Liver (tissue), 9 donors: Measurements from ENCODE around the gene RASSF8. TPM values are rescaled to one million over a fixed set of nuclear protein-coding genes. Genes with fewer than 3 reads are reported as not detected.

Experiments used
- DNase-seq: peaks from one replicate; pipeline ENCODE4 v3.0.0-alpha.2; 2017; ENCODE audit warnings: low spot score
- H3K27ac ChIP-seq, 2 donors: one replicate each; pipeline ENCODE4 v1.7.0; 2013; ENCODE audit warnings: inconsistent platforms in 2 of 2, low read length in 2 of 2, control low read depth in 1 of 2, low read depth in 1 of 2, mild to moderate bottlenecking in 1 of 2
- H3K27me3 ChIP-seq, 4 donors: one replicate each; pipeline versions ENCODE4 v1.6.1 to v1.7.0; 2013; ENCODE audit warnings: low read length in 3 of 4, inconsistent platforms in 1 of 4, mild to moderate bottlenecking in 1 of 4, moderate library complexity in 1 of 4; ENCODE audit not compliant: control insufficient read depth in 4 of 4, insufficient read depth in 4 of 4
- H3K36me3 ChIP-seq, 4 donors: one replicate each; pipeline versions ENCODE4 v1.6.1 to v1.7.0; 2013; ENCODE audit warnings: low read length in 3 of 4, mild to moderate bottlenecking in 3 of 4, low read depth in 1 of 4, moderate library complexity in 1 of 4; ENCODE audit not compliant: control insufficient read depth in 4 of 4, insufficient read depth in 3 of 4
- H3K4me1 ChIP-seq, 4 donors: one replicate each; pipeline versions ENCODE4 v1.6.1 to v1.7.0; 2013; ENCODE audit warnings: low read length in 3 of 4, mild to moderate bottlenecking in 3 of 4, moderate library complexity in 1 of 4; ENCODE audit not compliant: control insufficient read depth in 4 of 4, insufficient read depth in 4 of 4
- H3K4me3 ChIP-seq, 3 donors: one replicate each; pipeline versions ENCODE4 v1.6.1 to v1.7.0; 2013; ENCODE audit warnings: low read length in 3 of 3, control low read depth in 1 of 3, low read depth in 1 of 3, mild to moderate bottlenecking in 1 of 3
- H3K9ac ChIP-seq, 2 donors: one replicate each; pipeline ENCODE4 v1.7.0; 2013; ENCODE audit warnings: low read length in 2 of 2, mild to moderate bottlenecking in 2 of 2, moderate library complexity in 2 of 2, control low read depth in 1 of 2, low read depth in 1 of 2
- H3K9me3 ChIP-seq, 4 donors: one replicate each; pipeline versions ENCODE4 v1.6.1 to v1.7.0; 2013; ENCODE audit warnings: low read length in 3 of 4; ENCODE audit not compliant: control insufficient read depth in 4 of 4
- CTCF ChIP-seq: fragments of 150-350 bp; IDR thresholded peaks from 2 replicates; pipeline ENCODE4 v1.5.1; 2017; ENCODE audit warnings: improper control_type of control experiment, low read depth, low read length; ENCODE audit not compliant: missing input control
- FOXA2 ChIP-seq: IDR thresholded peaks from 2 replicates; pipeline ENCODE4 v1.6.1; 2016; ENCODE audit warnings: antibody characterized with exemption
- GABPA ChIP-seq, 2 donors: IDR thresholded peaks in 1 of 2; conservative IDR thresholded peaks in 1 of 2; 2 replicates each; pipeline ENCODE4 v1.6.1; 2016; ENCODE audit warnings: antibody characterized with exemption in 2 of 2, mild to moderate bottlenecking in 1 of 2, moderate library complexity in 1 of 2
- HNF4G ChIP-seq: IDR thresholded peaks from 2 replicates; pipeline ENCODE4 v1.6.1; 2016; ENCODE audit warnings: antibody characterized with exemption
- JUND ChIP-seq, 2 donors: IDR thresholded peaks; 2 replicates each; pipeline ENCODE4 v1.6.1; 2016; ENCODE audit warnings: antibody characterized with exemption in 2 of 2
- NR2F2 ChIP-seq: IDR thresholded peaks from 2 replicates; pipeline ENCODE4 v1.6.1; 2016; ENCODE audit warnings: antibody characterized with exemption
- RXRA ChIP-seq, 2 donors: IDR thresholded peaks; 2 replicates each; pipeline ENCODE4 v1.6.1; 2017 to 2018; ENCODE audit warnings: antibody characterized with exemption in 2 of 2, mild to moderate bottlenecking in 1 of 2
- SP1 ChIP-seq: IDR thresholded peaks from 2 replicates; pipeline ENCODE4 v1.6.1; 2018; ENCODE audit warnings: antibody characterized with exemption, mild to moderate bottlenecking
- TAF1 ChIP-seq: conservative IDR thresholded peaks from 2 replicates; pipeline ENCODE4 v1.6.1; 2016; ENCODE audit warnings: antibody characterized with exemption, mild to moderate bottlenecking
- YY1 ChIP-seq: IDR thresholded peaks from 2 replicates; pipeline ENCODE4 v1.6.1; 2016; ENCODE audit warnings: antibody characterized with exemption, mild to moderate bottlenecking
- WGBS: extraction: QIAGEN DNeasy Blood & Tissue Kit; methylation state at CpG from one replicate; pipeline ENCODE4 v1.1.7; 2013; 5-methylcytosine and 5-hydroxymethylcytosine counted together
- polyA plus RNA-seq, 2 donors: library from polyadenylated mRNA; stranded (reverse) in 1 of 2; unstranded in 1 of 2; fragments of 200-250 nt in 1 of 2; fragments of >200 nt in 1 of 2; fragmentation: Nextera tagmentation in 1 of 2; extraction: Ambion mirVana in 1 of 2; gene quantifications; one replicate each; pipeline versions ENCODE4 v1.2.1 to v1.2.3, GENCODE V29; 2013 to 2015
- total RNA-seq, 2 donors: library from RNA; depleted of rRNA; stranded (reverse); fragments of >200 nt; gene quantifications; one replicate each; pipeline ENCODE4 v1.2.3, GENCODE V29; 2014
- TF ChIP-seq, protein P1 (sequence below): IDR thresholded peaks from 2 replicates; pipeline ENCODE4 v1.6.1; 2016; ENCODE audit warnings: antibody characterized with exemption
- donor health status: healthy.
- donor health status: healthy.
- donor health status: healthy.
- donor health status: healthy.
- donor health status: healthy.

RASSF8 gene
- total and polyA plus RNA-seq, 4 donors: 1.7 to 9.4 (median 3.3) TPM

DNA sequence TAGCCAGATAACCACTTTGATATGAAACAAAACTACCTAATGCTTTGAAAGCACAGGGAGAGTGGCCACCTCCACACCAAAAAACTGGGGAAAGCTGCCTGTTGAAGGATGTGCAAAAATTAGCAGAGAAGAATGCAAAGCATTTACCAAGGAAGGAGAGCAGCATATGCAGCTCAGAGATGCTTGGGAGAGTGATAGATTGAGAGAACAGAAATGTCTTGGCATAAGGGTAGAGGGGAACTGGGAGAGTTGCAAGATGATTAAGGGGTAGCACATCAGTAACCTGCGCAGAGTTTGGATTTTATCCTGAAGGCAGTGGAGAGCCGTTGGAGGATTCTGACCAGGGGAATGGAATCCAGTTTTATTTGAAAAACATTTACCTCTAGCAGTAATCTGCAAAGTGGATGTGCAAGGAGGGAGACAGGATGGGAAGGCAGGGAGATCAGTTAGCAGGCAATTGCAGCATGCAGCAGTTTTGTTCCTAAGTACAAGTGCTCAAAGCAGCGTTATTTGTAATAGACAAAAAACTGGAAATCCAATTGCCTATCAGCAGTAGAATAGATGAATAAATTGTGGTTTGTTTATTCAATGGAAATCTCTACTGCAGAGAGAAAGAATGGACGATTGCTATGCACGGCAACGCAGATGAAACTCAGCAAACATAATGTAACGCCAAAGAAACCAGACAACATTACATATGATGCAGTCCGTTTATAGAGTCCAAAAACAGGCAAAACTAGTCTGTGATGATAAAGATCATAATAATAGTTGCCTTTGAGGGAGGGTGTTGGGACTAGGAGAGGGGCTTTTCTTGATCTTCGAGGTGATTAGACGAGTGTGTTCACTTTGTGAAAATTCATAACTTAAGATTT lies 84.9 kb downstream of the RASSF8 start:
- no peaks in the 10 kb centered on the region for H3K27me3 ChIP-seq
- no peak overlapping the region for H3K4me3 ChIP-seq
- no peak for TF ChIP-seq YY1
- no peak for TF ChIP-seq NR2F2
- H3K9ac ChIP-seq: no peak overlapping the region
- WGBS: 76% methylated on average over 10 of the region's 10 CpGs
- H3K27ac ChIP-seq: no peak overlapping the region
- H3K36me3 ChIP-seq: no peaks in the 10 kb centered on the region
- DNase-seq: no peak
- H3K9me3 ChIP-seq: no peaks in the 10 kb centered on the region
- H3K4me1 ChIP-seq: no peaks in the 10 kb centered on the region

DNA sequence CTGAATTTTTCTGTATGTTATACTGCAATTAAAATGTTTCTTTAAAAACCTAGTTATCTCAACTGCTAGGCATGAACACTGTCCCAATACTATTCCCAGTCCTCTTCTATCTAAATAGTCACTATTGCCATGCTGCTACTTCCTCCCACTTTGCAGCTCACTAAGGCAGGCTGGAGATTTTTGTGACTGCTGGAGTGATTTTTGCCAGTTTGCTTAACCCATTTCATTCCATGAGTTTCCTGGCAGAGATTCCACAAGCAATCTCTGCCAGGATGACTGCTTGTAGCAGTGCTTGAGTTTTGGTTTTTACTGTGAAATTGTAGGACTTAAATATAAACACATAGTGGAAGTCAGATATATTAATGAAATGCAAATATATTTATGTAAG lies 85.5 kb downstream of the RASSF8 start:
- H3K27ac ChIP-seq: no peak overlapping the region
- H3K9ac ChIP-seq: no peak overlapping the region
- TF ChIP-seq RXRA (IDR thresholded peaks at IDR 0.05): no peak
- no peak for TF ChIP-seq YY1
- TF ChIP-seq SP1: no peak
- TF ChIP-seq, protein P1, sequence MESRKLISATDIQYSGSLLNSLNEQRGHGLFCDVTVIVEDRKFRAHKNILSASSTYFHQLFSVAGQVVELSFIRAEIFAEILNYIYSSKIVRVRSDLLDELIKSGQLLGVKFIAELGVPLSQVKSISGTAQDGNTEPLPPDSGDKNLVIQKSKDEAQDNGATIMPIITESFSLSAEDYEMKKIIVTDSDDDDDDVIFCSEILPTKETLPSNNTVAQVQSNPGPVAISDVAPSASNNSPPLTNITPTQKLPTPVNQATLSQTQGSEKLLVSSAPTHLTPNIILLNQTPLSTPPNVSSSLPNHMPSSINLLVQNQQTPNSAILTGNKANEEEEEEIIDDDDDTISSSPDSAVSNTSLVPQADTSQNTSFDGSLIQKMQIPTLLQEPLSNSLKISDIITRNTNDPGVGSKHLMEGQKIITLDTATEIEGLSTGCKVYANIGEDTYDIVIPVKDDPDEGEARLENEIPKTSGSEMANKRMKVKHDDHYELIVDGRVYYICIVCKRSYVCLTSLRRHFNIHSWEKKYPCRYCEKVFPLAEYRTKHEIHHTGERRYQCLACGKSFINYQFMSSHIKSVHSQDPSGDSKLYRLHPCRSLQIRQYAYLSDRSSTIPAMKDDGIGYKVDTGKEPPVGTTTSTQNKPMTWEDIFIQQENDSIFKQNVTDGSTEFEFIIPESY: no peak
- TF ChIP-seq HNF4G: no peak
- no peak overlapping the region for H3K4me3 ChIP-seq
- no peak for DNase-seq
- no peaks in the 10 kb centered on the region for H3K9me3 ChIP-seq
- no peaks in the 10 kb centered on the region for H3K36me3 ChIP-seq
- no peaks in the 10 kb centered on the region for H3K27me3 ChIP-seq
- H3K4me1 ChIP-seq: no peaks in the 10 kb centered on the region

DNA sequence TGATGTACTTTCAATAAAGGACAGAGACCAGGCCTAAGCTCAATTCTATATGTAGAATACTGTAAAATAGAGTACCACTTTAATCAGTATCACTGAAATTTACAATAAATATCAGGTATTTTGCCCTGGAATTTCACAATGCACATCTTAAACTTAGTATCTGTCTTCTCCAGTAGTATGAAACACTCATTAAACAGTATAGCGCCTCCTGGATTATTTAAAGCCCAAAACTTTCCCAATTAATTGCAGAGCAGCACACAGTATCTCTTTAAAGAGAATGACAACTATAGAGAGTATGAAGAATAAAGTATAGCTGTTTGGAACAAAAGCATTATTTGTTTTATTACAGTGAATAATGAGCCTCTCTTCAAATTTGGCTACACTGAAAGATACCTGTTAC lies 86.1 kb downstream of the RASSF8 start:
- 96% methylated on average over 1 of the region's 1 CpG for WGBS
- H3K9me3 ChIP-seq: no peaks in the 10 kb centered on the region
- TF ChIP-seq CTCF (no peak), NR2F2 (no peak), HNF4G (no peak), JUND (IDR thresholded peaks at IDR 0.05) (no peak), GABPA (IDR thresholded peaks at IDR 0.05 in 1 of 2, conservative IDR thresholded peaks at IDR 0.05 in 1 of 2) (no peak), TAF1 (no peak), SP1 (no peak), FOXA2 (no peak)
- H3K4me3 ChIP-seq: no peak overlapping the region
- H3K27me3 ChIP-seq: no peaks in the 10 kb centered on the region
- no peaks in the 10 kb centered on the region for H3K4me1 ChIP-seq
- H3K9ac ChIP-seq: no peak overlapping the region
- H3K36me3 ChIP-seq: no peaks in the 10 kb centered on the region
- no peak overlapping the region for H3K27ac ChIP-seq
- DNase-seq: no peak
